Stimulated activated naive CD8-positive, alpha-beta T cell treated with anti-CD3 and anti-CD28 coated beads, Interleukin-15, Interleukin-2, amounts not matched to agents 100 ng/mL and 50 ng/mL, for 24 hours (primary cell): ENCODE data around the gene DCHS2.

Experiments
- H3K27ac Mint-ChIP-seq: one replicate; pipeline ENCODE4 v1.8.0; 2021; ENCODE audit warnings: mild to moderate bottlenecking, mixed read lengths
- H3K27me3 Mint-ChIP-seq: one replicate; pipeline ENCODE4 v1.8.0; 2021; ENCODE audit warnings: mixed read lengths
- H3K36me3 Mint-ChIP-seq: one replicate; pipeline ENCODE4 v1.8.0; 2021; ENCODE audit warnings: low read depth, mixed read lengths
- H3K4me1 Mint-ChIP-seq: one replicate; pipeline ENCODE4 v1.8.0; 2021; ENCODE audit warnings: low read depth, mixed read lengths
- H3K4me3 Mint-ChIP-seq: one replicate; pipeline ENCODE4 v1.8.0; 2021; ENCODE audit warnings: mild to moderate bottlenecking, mixed read lengths
- H3K9me3 Mint-ChIP-seq: one replicate; pipeline ENCODE4 v1.8.0; 2021; ENCODE audit warnings: mixed read lengths

The DCHS2 gene

DNA sequence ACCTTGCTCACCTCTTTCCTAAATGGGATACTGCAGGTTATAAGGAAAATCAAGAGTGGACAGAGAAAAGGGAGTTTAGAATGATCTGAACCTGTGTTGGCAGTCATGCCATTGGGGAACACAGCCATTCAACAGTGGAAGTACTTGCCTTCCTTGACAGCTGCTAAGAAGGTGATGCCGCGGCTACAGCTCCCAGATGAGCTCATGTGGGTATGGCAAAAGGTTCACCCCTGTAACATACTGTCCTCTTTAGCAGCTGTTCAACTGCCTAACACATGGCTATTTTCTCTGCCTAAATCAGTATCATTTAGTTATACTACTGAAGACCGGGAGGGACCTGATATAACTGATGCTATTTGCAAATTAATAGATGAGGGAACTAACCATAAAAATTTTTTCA, 76.8 kb downstream of the DCHS2 start:
- Mint-ChIP-seq H3K27ac (no peak overlapping the region), H3K36me3 (no peaks in the 10 kb centered on the region), H3K4me1 (peaks cover 16% of the 10 kb centered on the region), H3K4me3 (no peak overlapping the region), H3K9me3 (no peaks in the 10 kb centered on the region), H3K27me3 (peaks cover 52% of the 10 kb centered on the region)

DNA sequence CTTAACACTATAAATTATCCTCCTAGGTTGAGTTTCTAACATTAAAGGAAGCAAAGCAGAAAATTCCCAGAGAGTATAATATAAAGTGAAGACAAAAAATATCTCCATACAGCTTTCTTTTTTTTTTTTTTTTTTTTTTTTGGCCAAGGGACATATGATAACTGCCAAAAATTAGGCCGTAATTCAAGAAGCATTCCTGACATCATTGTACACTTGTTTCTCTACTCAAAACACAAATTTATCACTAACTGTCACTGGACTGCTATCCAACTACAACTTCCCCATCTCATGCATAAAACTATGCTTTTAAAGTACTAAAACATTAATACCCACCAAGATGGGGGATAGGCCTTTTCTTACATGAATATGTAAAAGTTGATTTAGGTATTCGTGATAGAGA, 77.2 kb downstream of the DCHS2 start:
- Mint-ChIP-seq H3K4me1 (peaks cover 16% of the 10 kb centered on the region), H3K36me3 (no peaks in the 10 kb centered on the region), H3K9me3 (no peaks in the 10 kb centered on the region), H3K4me3 (no peak overlapping the region), H3K27ac (no peak overlapping the region), H3K27me3 (peaks cover 53% of the 10 kb centered on the region)

DNA sequence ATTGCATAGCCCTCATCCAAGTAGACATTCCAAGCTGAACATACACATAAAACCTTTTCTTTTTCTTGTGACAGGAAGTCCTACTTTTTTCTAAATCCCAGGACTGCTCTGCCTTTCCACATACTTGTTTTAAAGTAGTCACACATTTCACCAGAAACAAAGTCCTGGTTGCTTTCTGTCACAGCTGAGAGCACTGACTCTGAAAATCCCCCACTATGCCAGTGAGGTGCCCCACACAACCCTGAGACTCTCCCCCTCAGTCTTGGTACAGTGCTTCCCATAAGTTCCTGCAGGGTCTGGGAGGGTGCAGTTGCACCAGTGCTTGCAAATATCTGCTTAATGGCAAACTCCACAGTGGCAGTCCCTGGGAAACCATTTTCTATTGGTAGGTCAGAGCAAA, 84.2 kb downstream of the DCHS2 start:
- H3K9me3 Mint-ChIP-seq: no peaks in the 10 kb centered on the region
- H3K27me3 Mint-ChIP-seq: peaks cover 17% of the 10 kb centered on the region
- no peak overlapping the region for H3K4me3 Mint-ChIP-seq
- H3K36me3 Mint-ChIP-seq: no peaks in the 10 kb centered on the region
- no peak overlapping the region for H3K27ac Mint-ChIP-seq
- peaks cover 8% of the 10 kb centered on the region for H3K4me1 Mint-ChIP-seq

DNA sequence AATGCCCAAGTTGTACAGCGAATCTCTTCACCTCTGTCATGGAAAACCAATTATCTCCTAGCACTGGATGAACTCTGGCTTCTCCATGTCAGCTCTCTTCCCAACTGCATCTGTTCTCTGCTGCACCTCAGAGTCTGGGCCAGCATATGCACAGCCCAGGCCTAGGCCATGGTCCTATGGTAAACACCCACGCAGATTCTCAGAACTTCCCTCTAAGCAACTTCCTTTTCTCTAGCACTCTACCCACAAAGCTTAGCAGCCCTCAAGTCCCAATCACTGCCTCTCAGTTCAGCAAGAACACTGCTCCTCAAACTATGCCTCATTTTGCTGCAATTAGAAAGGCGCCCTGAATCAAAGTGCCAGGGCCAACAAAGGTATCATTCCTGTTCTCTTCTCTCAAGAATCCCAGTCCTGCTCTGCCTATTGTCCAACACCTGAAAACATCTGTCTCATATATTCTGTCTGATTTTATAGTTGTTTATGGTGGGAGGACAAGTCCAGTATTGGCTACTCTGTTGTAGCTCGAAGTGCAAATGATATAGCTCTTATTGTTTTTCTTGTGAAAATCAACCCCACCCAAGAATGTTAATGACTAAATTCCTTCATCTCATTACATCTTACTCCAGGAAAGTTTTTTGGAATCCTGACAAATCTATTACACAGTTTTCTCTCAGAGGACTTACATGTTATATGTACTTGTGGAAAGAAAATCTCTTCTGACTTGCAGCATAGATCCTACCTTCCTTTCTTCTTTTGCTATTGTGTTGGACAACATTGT, 85.4 kb downstream of the DCHS2 start:
- Mint-ChIP-seq H3K9me3 (no peaks in the 10 kb centered on the region), H3K27me3 (peaks cover 14% of the 10 kb centered on the region), H3K4me3 (no peak overlapping the region), H3K27ac (no peak overlapping the region), H3K4me1 (peaks cover 8% of the 10 kb centered on the region), H3K36me3 (no peaks in the 10 kb centered on the region)

DNA sequence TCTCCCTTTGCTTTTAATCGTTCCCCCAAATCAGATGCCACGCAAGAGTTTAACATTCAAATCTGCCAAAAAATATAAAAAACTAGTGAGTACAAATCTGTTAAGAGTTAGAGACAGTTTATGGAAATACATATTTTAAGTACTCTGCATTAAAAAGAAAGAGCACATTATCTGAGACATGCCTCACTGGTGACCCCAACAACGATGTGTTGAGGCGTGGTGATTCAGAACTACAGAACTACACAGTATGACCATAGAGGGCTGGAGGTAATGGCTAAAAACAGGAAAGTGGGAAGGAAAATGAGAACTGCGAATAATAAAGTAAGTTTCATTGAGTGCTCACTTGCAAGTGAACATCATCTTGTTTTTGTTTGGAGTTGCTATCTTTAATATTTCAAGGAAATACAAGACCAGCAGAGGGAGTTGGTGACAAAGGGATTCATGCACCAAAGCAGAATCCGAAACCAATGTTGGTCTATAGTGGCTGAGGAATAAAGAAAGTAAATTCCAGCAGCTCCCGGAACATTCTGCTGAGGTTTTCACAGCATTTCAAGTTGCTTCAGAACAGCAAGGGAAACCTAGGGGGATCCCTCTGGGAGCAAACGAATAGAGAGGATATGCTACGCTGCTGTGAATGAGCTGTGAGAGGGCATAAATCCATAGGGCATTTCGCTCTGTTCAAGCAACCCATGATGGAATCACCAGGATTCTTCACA, 92.2 kb downstream of the DCHS2 start:
- Mint-ChIP-seq H3K36me3 (no peaks in the 10 kb centered on the region), H3K27me3 (peaks cover 5% of the 10 kb centered on the region), H3K9me3 (no peaks in the 10 kb centered on the region), H3K4me1 (no peaks in the 10 kb centered on the region), H3K27ac (no peak overlapping the region), H3K4me3 (no peak overlapping the region)

DNA sequence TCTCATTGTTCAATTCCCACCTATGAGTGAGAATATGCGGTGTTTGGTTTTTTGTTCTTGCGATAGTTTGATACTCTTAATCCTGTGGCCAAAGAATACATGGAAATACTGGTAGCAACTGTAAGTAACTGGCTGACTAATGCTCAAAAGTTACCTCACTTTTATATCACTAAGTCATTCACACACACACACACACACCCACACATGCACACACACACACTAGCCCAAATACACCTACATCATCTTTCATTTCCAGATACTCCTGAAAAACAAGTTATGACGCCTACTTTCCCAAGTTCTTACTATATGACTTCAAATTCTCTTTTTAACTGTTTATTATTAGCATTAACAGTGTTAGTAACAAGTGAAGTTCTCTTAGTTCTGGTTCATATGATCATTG, 101.3 kb downstream of the DCHS2 start:
- Mint-ChIP-seq H3K9me3 (peaks cover 5% of the 10 kb centered on the region), H3K4me3 (no peak overlapping the region), H3K4me1 (no peaks in the 10 kb centered on the region), H3K27me3 (peaks cover 4% of the 10 kb centered on the region), H3K27ac (no peak overlapping the region), H3K36me3 (no peaks in the 10 kb centered on the region)

DNA sequence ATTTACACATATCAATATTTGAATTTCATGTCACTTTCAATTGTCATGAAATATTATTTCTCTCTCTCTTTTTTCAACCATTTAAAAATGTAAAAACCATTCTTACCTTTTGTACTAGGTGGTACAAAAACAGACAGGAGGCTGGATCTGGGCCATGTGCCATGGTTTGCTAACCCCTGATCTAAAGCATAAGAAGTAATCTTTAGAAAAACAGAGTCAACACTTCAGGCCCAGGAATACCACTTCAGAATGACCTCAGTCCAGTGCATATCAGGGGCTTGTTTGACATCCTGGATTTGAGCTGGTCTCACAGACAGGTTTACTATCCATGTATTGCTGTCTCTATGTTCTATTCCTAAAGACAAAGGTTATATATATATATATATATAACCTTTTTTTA, 102.5 kb downstream of the DCHS2 start:
- Mint-ChIP-seq H3K27ac (no peak overlapping the region), H3K9me3 (peaks cover 5% of the 10 kb centered on the region), H3K36me3 (no peaks in the 10 kb centered on the region), H3K4me3 (no peak overlapping the region), H3K4me1 (no peaks in the 10 kb centered on the region), H3K27me3 (peaks cover 4% of the 10 kb centered on the region)

DNA sequence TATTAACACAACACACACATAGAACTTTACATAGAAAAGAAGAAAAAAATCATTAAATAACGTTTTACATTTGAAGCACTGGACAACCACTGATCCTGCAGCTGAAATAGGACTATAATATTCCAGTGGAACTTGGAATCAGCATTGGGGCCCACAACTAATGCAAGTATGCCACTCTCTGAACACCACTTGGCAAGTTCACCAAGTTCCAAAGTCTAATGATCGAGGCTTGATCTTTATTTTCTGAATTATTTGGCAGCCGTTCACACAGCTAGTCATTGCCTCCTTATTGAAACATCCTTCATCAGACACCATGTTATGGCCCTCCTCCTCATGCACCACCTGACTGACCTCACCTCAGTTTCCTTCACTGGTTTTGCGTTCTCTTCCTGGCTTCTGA, 107.6 kb downstream of the DCHS2 start:
- Mint-ChIP-seq H3K36me3 (no peaks in the 10 kb centered on the region), H3K4me1 (no peaks in the 10 kb centered on the region), H3K4me3 (no peak overlapping the region), H3K27ac (no peak overlapping the region), H3K27me3 (peaks cover 4% of the 10 kb centered on the region), H3K9me3 (peaks cover 5% of the 10 kb centered on the region)

DNA sequence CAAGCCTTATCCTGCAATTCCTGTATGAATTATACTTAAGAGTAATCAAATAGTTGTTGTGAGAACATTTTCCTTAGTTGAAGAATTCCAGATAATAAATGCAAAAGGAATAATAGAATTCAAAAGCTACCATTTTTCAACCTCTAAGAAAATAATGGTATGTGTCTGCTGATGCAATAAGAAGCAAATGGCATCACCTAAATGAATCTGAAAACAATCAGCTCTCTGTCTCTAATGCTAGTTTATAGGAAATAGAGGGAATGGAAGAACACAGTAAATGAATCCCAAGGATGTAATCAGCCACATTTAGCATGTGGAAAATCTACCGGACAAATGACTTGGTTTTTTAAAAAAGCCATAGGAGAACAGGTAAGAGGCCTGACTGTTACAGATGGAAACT, 115.1 kb downstream of the DCHS2 start:
- no peaks in the 10 kb centered on the region for H3K36me3 Mint-ChIP-seq
- H3K27ac Mint-ChIP-seq: no peak overlapping the region
- no peaks in the 10 kb centered on the region for H3K4me1 Mint-ChIP-seq
- H3K4me3 Mint-ChIP-seq: no peak overlapping the region
- no peaks in the 10 kb centered on the region for H3K9me3 Mint-ChIP-seq
- H3K27me3 Mint-ChIP-seq: peaks cover 17% of the 10 kb centered on the region

DNA sequence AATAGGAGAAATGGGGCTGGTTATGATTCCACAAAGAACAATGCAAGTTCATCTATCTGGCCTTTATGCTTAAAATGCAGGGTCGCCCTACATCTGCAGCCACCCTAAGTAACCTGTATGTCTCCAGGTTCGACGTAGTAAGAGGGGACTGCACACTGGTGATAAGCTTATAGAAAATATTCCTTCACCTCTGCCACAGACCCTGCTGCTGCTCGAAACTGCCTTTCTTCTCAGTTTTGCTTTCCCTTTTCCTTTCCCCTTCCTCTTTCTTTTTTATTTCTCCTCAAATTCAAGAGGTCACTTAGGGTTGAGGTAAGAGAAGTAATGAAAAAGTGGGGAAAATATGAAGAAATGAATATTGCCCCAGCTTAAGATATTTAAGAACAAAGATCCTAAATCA, 123.5 kb downstream of the DCHS2 start:
- H3K4me3 Mint-ChIP-seq: no peak overlapping the region
- no peaks in the 10 kb centered on the region for H3K9me3 Mint-ChIP-seq
- H3K4me1 Mint-ChIP-seq: peaks cover 13% of the 10 kb centered on the region
- no peaks in the 10 kb centered on the region for H3K36me3 Mint-ChIP-seq
- peaks cover 14% of the 10 kb centered on the region for H3K27me3 Mint-ChIP-seq
- H3K27ac Mint-ChIP-seq: no peak overlapping the region

DNA sequence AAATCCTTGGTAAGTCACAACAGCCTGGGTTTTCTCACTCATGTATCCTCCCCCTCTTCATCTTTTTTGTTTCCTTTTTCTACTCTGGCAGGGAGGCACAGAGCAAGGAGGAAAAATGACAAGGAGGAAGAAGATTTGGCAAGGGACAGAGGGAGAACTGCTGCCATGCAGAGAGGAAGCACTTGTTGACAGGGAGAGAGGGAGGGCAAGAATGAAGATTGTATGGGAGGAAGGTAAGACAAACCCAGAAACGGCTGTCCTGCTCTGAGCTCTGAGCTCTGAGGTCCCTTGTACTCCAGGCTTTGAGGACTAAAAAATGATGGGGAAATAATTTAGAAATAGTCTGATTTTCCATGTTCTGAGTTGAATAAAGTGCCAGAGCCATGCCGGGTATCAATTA, 123.9 kb downstream of the DCHS2 start:
- Mint-ChIP-seq H3K4me3 (no peak overlapping the region), H3K36me3 (no peaks in the 10 kb centered on the region), H3K9me3 (no peaks in the 10 kb centered on the region), H3K27me3 (peaks cover 14% of the 10 kb centered on the region), H3K4me1 (peaks cover 13% of the 10 kb centered on the region), H3K27ac (no peak overlapping the region)

DNA sequence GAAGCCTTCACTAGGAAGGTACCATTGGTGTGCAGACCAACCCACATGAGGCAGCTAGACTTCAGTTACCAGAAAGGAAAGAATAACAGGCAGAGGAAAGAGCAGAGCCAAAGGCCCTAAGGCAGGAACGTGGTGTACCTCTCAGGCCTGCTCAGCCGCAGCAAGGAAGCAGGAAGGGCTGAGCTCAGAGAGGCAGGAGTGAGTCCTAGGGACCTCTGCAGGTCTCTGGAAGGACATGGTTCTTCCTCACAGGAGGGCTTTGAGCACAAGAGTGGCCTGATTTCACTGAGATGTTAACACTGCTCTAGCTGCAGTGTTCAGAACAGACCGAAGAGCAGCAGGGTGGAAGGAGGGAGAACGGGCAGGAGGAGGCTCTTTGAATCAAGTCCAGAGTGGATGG, 124.6 kb downstream of the DCHS2 start:
- Mint-ChIP-seq H3K4me3 (no peak overlapping the region), H3K27me3 (peaks cover 10% of the 10 kb centered on the region), H3K36me3 (no peaks in the 10 kb centered on the region), H3K27ac (no peak overlapping the region), H3K9me3 (no peaks in the 10 kb centered on the region), H3K4me1 (peaks cover 15% of the 10 kb centered on the region)

DNA sequence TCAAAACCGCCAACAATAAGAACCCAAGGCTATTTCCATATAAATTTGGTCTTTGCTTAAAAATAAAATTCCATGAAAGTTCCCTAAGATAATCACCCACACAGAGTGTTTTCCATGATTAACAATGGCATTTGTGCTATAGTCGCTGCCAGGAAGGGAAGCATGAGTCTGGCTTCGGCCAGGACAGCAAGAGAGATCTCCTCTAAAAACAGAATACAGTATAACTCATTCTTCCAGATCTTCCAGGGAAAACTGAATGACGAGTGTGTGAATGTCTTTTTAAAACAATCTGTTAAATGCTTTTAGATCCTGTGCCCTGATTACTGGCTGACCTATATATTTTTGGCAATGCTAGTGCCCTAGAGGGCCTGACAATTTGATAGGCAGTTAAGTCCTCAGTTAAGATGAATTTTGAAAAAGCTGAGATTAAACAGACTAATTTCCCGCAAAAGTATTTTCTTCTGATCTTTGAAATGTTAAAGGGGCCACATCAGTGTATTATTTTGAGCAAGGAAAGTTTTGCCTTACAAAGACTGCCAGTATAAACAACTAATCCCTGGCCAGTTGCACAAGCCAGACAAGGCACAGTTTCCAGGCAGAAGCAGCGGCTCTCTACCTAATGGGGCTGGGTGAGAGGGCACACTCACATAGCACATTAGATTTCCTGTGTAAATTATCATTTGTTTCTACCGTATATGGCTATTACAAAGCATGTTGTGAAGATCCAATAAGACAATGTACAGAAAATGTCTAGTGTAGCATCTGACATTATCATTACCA, 127.3 kb downstream of the DCHS2 start:
- peaks cover 32% of the 10 kb centered on the region for H3K4me1 Mint-ChIP-seq

DNA sequence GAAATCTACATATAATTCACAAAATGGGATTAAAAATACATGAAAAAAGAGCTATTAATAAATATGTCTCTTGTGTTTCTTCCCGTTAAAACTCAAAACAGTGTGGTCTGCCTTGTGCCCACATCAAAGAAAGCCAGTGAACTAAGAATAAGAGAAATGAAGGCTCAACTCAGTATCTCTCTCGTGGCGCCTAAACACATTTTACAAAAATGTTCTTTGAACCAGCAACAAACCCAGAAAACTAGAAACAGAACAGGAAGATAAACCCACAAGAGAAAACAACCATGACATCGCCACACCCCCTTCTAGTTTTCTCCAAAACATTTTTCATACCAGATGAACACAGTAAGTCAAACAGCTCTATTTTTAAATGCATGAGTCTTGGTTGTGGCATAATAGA, 130.1 kb downstream of the DCHS2 start:
- H3K4me3 Mint-ChIP-seq: peak overlapping the region; percentile 25
- H3K36me3 Mint-ChIP-seq: no peaks in the 10 kb centered on the region
- no peaks in the 10 kb centered on the region for H3K27me3 Mint-ChIP-seq
- peaks cover 20% of the 10 kb centered on the region for H3K4me1 Mint-ChIP-seq
- no peaks in the 10 kb centered on the region for H3K9me3 Mint-ChIP-seq
- no peak overlapping the region for H3K27ac Mint-ChIP-seq

More for the DNA sequence above, 127.3 kb downstream of the DCHS2 start:
- H3K9me3 Mint-ChIP-seq: no peaks in the 10 kb centered on the region
- no peaks in the 10 kb centered on the region for H3K36me3 Mint-ChIP-seq
- no peaks in the 10 kb centered on the region for H3K27me3 Mint-ChIP-seq
- H3K4me3 Mint-ChIP-seq: no peak overlapping the region
- H3K27ac Mint-ChIP-seq: no peak overlapping the region

DNA sequence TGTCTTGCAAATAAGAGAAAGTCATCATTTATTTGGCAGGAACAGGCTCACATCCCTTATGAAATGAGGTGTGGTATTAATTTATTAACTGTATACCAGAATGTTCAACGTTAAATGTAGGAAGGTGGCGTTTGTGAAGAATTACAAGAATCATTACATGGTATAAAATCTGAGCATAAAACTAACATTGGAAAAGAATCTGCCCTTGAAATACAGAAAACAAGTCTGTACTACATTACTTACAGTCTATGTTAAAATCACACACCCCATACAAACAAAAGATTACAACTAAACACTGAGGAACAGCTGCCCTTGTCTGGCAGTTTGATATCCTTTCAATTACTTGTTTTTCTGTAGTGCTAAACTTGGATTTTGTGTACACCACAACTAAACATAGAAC, 131.1 kb downstream of the DCHS2 start:
- no peak overlapping the region for H3K27ac Mint-ChIP-seq
- H3K4me3 Mint-ChIP-seq: no peak overlapping the region
- H3K36me3 Mint-ChIP-seq: no peaks in the 10 kb centered on the region
- no peaks in the 10 kb centered on the region for H3K27me3 Mint-ChIP-seq
- no peaks in the 10 kb centered on the region for H3K9me3 Mint-ChIP-seq
- H3K4me1 Mint-ChIP-seq: peaks cover 20% of the 10 kb centered on the region
